Left lung (tissue), 10 donors: ENCODE results near the gene MCHR1. TPM values are rescaled to one million over a fixed set of nuclear protein-coding genes. Genes with fewer than 3 reads are reported as not detected.

Experiments used
- ATAC-seq: fragments of 200-7000 bp; cut with Tn5 transposase; one replicate; pipeline ENCODE4 v1.9.1; 2020; ENCODE audit warnings: moderate library complexity
- DNase-seq, 4 donors: peaks; one replicate each; pipeline ENCODE4 v3.0.0-alpha.2; 2013 to 2020
- H3K27ac ChIP-seq, 2 donors: fragments of 200-600 bp; sonication (generic) in 1 of 2; one replicate each; pipeline versions ENCODE4 v1.5.0 to v1.8.0; 2020 to 2021
- H3K27me3 ChIP-seq, 2 donors: fragments of 200-600 bp; sonication (generic) in 1 of 2; one replicate each; pipeline versions ENCODE4 v1.5.0 to v1.8.0; 2020 to 2021
- H3K36me3 ChIP-seq, 2 donors: fragments of 200-600 bp; sonication (generic) in 1 of 2; one replicate each; pipeline versions ENCODE4 v1.5.0 to v1.8.0; 2020 to 2021
- H3K4me1 ChIP-seq, 2 donors: fragments of 200-600 bp; one replicate each; pipeline ENCODE4 v1.8.0; 2021
- H3K4me3 ChIP-seq, 2 donors: fragments of 200-600 bp; sonication (generic) in 1 of 2; one replicate each; pipeline versions ENCODE4 v1.5.0 to v1.8.0; 2020 to 2021; ENCODE audit warnings: mild to moderate bottlenecking in 1 of 2
- H3K9me3 ChIP-seq, 2 donors: fragments of 200-600 bp; sonication (generic) in 1 of 2; one replicate each; pipeline versions ENCODE4 v1.5.0 to v1.8.0; 2020 to 2021
- CTCF ChIP-seq, 2 donors: fragments of 200-600 bp; sonication (generic) in 1 of 2; IDR thresholded peaks; one replicate each; pipeline versions ENCODE4 v1.5.0 to v1.8.0; 2021; ENCODE audit warnings: antibody characterized with exemption in 2 of 2
- intact Hi-C, 2 donors: fragments of 100-400 bp; cut with DNase I; formaldehyde crosslinking; loops; one replicate each; pipeline versions ENCODE4 v1.11.2 to v1.14.2; 2022
- polyA plus RNA-seq, 6 donors: library from polyadenylated mRNA; unstranded; fragments of 120-200 nt; gene quantifications; one replicate each; pipeline ENCODE4 v1.2.1, GENCODE V29; 2013; ENCODE audit not compliant: insufficient read length in 6 of 6
- total RNA-seq, 2 donors: library from RNA; stranded (reverse); fragmentation: NEBNext Ultra II Directional; extraction: Animal tissue kit (Norgen Biotek cat#: 25700); gene quantifications; one replicate each; pipeline ENCODE4 v1.2.1, GENCODE V29; 2021
- donor health status: DM: no; HTN: yes; CAD: no.
- donor health status: DM: no; HTN: no; CAD: no.

MCHR1 gene
- total and polyA plus RNA-seq, 8 donors = 0.12 to 0.42 (median 0.24) TPM; not detected in 2

- H3K27ac ChIP-seq = no peak overlapping the region
- H3K36me3 ChIP-seq = no peaks in the 10 kb centered on the region
- ATAC-seq (no peak), DNase-seq (no peak)
- intact Hi-C loops = no loop called here
- TF ChIP-seq CTCF (IDR thresholded peaks at IDR 0.05) = no peak
- H3K9me3 ChIP-seq = no peaks in the 10 kb centered on the region
- H3K4me1 ChIP-seq = no peaks in the 10 kb centered on the region
- H3K4me3 ChIP-seq = no peak overlapping the region
- no peaks in the 10 kb centered on the region for H3K27me3 ChIP-seq
Observed at GRCh38 chr22:40703736-40704135, 24.5 kb downstream of the MCHR1 start.

- DNase-seq (no peak), ATAC-seq (no peak)
- Histone ChIP-seq H3K27me3 (no peaks in the 10 kb centered on the region), H3K27ac (no peak overlapping the region), H3K9me3 (no peaks in the 10 kb centered on the region), H3K36me3 (no peaks in the 10 kb centered on the region), H3K4me3 (no peak overlapping the region), H3K4me1 (peaks cover 0 to 6% of the 10 kb centered on the region in 2 donors)
- intact Hi-C loops = no loop called here
- TF ChIP-seq CTCF (IDR thresholded peaks at IDR 0.05) = no peak
Observed at GRCh38 chr22:40705918-40706682, 26.8 kb downstream of the MCHR1 start.

GRCh38 chr22:40707154-40707553, 27.9 kb downstream of the MCHR1 start:
- no peak for TF ChIP-seq CTCF (IDR thresholded peaks at IDR 0.05)
- no peak for ATAC-seq

GRCh38 chr22:40708177-40708576, 28.9 kb downstream of the MCHR1 start:
- no peak for ATAC-seq
- H3K4me1 ChIP-seq = peaks cover 3 to 15% of the 10 kb centered on the region in 2 donors
- no peaks in the 10 kb centered on the region for H3K27me3 ChIP-seq
- DNase-seq = no peak
- no peak overlapping the region for H3K27ac ChIP-seq
- intact Hi-C loops = no loop called here
- H3K9me3 ChIP-seq = no peaks in the 10 kb centered on the region
- H3K4me3 ChIP-seq = no peak overlapping the region
- no peaks in the 10 kb centered on the region for H3K36me3 ChIP-seq
- TF ChIP-seq CTCF (IDR thresholded peaks at IDR 0.05) = no peak

More at GRCh38 chr22:40707154-40707553, 27.9 kb downstream of the MCHR1 start:
- Histone ChIP-seq H3K9me3 (no peaks in the 10 kb centered on the region), H3K27me3 (no peaks in the 10 kb centered on the region), H3K4me3 (no peak overlapping the region), H3K36me3 (no peaks in the 10 kb centered on the region), H3K4me1 (peaks cover 3 to 15% of the 10 kb centered on the region in 2 donors), H3K27ac (no peak overlapping the region)
- intact Hi-C loops = no loop called here
- no peak for DNase-seq

GRCh38 chr22:40709752-40710413, 30.6 kb downstream of the MCHR1 start:
- ATAC-seq (peak; percentile 16), DNase-seq (peak in 3 of 4 donors; percentile 40 to 86 (median 80))
- no peak for TF ChIP-seq CTCF (IDR thresholded peaks at IDR 0.05)
- H3K4me3 ChIP-seq = no peak overlapping the region
- peak overlapping the region; percentile 20 to 73 for H3K27ac ChIP-seq
- no peaks in the 10 kb centered on the region for H3K36me3 ChIP-seq
- H3K27me3 ChIP-seq = no peaks in the 10 kb centered on the region
- no peaks in the 10 kb centered on the region for H3K9me3 ChIP-seq
- H3K4me1 ChIP-seq = peaks cover 3 to 15% of the 10 kb centered on the region in 2 donors
- intact Hi-C loops = no loop called here
